ENCODE measurements around the gene NCBP2L. TPM values are rescaled to one million over a fixed set of nuclear protein-coding genes. Genes with fewer than 3 reads are reported as not detected.

The NCBP2L gene
- total RNA-seq, 1 experiment from 2014 or later: not detected

DNA sequence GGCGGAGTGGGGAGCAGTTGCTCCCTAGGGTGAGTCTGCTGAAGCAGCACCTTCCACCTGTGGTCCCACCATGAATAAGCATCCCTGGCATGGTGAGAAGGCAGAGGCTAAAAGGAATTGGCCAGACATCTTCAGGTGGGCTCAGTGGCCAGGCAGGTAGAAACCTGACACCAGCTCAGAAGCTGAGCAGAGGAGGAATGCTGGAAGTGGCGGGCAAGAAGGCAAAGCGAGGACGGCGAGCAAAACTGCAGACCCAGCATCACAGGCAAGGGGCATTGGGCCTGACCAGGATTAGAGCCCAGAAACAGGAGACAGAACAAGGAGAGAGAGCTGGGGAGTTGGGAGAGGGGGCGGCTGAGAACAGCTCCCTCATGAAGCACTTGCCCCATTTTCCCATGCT, 27.3 kb upstream of the NCBP2L start:
- in situ Hi-C loops (cut with HindIII; ENCODE audit: low pct_unique_long_range_greater_than_20kb, low sequenced_read_pairs): no loop called here
- no peak for DNase-seq (ENCODE audit: low read depth)

DNA sequence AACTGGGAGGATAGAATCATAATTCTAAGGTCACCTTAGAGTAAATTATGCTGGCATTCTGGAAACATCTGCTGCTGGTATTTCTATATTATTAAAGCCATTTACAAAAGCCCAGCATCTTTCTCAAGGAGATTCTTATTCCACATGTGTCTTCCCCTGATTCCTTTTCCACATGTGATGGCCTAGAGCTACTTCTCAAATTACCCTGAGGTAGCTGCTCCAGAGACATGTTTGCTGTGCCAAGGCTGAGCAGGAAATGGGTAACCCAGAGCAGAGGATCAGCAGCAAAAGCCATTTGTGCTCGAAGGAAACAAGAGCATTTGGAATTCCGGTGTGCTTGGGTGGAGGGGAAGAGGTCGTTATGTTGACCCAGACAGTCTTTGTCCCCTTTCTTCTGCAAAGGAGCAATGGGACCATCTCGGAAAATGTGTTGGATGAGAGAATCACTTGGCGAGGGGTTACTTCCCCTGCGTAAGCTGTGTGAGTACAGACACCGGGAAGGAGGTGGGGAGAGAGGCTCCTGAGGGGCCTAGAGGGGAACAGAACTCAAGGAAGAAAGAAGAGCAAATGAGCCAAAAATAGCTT, 26.6 kb upstream of the NCBP2L start:
- in situ Hi-C loops (cut with HindIII; ENCODE audit: low pct_unique_long_range_greater_than_20kb, low sequenced_read_pairs): no loop called here
- no peak for DNase-seq (ENCODE audit: low read depth)

DNA sequence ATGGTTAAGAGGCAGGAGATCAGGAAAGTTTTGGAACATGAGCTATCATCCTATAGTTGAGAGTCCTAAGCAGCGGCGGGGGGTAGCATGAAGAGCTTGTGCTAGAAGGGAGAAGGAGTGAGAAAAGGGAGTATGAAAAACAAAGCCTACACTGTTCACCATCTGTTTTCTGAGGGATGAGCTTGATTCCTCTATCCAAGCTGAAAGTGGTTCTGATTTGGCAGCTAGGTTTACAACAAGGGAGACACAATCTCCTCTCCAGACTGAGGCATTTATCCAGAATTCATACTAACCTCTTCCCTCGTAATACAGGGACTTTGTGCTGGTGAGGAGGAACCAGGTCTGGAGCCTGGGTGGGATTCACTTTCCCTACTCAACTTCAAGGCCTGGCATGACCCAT, 25.5 kb upstream of the NCBP2L start:
- in situ Hi-C loops (cut with HindIII; ENCODE audit: low pct_unique_long_range_greater_than_20kb, low sequenced_read_pairs): no loop called here
- no peak for DNase-seq (ENCODE audit: low read depth)

DNA sequence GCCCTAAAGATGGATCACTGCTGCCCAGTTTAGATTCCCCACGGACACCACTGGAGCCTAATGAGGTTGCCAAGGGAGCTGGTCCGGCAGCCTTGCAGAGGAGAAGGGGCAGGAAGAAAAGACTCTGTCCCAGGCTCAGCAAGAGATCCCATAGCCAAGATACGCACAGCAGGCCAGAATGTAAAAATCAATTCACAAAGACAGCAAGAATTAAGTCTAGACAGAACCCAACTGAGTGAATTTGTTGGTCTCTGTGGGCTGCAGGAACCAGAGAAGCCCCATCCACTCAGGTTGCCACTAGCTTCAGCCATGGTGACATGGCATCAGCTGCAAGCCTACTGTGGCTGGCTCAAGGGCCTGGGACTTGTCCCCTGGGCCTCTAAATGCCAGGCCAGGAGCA, 24.8 kb upstream of the NCBP2L start:
- DNase-seq (ENCODE audit: low read depth): no peak
- in situ Hi-C loops (cut with HindIII; ENCODE audit: low pct_unique_long_range_greater_than_20kb, low sequenced_read_pairs): no loop called here

DNA sequence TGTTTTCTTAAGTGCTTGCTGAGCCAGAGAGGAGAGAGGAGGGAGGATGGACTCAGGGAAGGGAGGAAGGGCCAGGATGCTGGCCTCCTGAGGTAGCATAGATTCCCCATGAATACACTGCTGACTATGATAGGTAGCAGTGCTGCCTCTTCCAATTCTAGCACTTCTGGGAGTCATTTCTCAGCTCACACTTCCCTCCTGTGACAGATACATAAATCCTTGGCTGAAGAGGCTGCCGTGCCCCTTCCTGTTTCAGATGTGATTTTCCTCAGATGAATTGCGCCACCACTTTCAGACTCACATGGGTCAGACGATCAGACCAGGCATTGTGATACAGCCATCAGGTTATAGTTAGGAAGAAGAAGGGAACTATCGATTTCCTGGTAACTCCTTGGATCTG, 24.3 kb upstream of the NCBP2L start:
- in situ Hi-C loops (cut with HindIII; ENCODE audit: low pct_unique_long_range_greater_than_20kb, low sequenced_read_pairs): no loop called here
- DNase-seq (ENCODE audit: low read depth): no peak

DNA sequence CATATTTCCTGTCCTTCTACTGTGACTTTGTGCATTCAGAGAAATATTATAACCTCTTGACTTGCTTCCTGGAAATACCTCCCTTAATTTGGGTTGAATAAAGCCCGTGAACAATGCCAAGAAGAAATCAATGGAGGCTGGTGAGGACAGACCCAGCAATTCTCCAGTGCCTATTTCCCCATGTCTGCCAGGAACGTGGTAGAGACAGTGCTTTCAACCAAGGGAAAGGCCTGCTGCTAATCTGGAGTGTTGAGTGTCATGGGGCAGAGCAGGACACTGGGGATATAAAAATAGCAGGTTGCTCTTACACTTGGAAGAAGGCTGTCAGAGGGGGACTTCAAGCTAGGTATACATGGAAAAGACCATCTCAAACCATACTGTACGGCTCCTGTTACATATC, 21.8 kb upstream of the NCBP2L start:
- in situ Hi-C loops (cut with HindIII; ENCODE audit: low pct_unique_long_range_greater_than_20kb, low sequenced_read_pairs): no loop called here
- no peak for DNase-seq (ENCODE audit: low read depth)

DNA sequence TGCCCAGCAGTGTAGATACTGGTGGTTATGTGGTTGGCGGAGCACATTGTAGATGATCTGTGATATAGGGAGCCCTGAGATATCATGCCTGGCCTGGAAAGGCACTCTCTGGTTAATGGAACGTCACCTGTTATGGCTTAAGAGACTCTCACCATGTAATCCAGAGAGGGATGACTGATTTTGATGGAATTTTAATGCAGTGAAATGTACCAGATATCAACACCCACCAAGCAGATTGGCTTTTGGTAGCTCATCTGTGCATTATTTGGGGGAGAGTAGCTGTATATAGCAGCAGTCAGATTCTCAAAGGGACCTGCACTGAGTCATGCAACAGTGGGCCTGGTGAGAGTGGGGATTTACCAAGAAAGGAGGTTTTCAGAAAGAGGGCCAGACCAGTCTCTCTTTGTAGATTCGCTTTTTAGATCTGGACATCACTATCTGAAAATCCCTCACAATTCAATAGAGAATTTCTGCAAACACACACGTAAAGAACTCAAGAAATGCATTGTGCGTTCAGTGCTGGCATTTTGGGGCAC, 19.2 kb upstream of the NCBP2L start:
- no peak for DNase-seq (ENCODE audit: low read depth)
- in situ Hi-C loops (cut with HindIII; ENCODE audit: low pct_unique_long_range_greater_than_20kb, low sequenced_read_pairs): no loop called here

DNA sequence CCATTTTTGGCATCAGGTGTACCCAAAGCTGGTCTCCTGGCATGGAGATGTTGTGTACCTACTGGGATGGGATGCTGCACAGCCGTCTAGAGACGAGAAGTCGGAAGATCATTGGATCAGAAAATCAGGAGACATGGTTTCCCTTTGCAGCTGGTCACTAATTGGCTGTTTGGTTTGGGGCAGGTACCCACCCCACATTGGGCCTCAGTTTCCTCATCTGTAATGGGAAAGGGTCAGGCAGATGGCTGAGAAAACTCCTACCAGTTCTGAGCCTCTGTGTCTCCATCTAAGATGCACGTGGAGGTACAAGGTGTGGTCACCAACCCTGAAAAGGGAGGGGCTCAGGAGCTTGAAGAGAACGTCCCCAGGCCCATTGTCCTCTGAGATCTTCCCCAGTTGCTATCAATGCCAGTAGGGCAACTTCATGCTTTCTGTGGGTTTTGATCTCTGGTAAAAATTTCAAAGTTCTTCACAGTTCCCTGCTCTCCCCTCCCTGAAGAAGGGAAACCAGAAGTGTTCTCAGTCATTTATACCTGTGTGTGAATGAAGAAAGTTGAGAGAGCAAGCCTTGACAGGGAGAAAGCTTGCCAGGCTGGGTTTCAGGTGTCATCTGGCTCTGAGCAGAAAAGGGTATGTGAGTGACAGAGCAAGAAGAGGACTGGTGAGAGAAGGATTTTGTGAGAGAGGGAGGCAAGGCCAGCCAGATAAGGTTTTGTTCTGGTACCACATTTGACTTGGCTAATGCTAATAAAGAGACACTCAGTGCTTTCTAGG, 17.0 kb upstream of the NCBP2L start:
- in situ Hi-C loops (cut with HindIII; ENCODE audit: low pct_unique_long_range_greater_than_20kb, low sequenced_read_pairs): no loop called here

DNA sequence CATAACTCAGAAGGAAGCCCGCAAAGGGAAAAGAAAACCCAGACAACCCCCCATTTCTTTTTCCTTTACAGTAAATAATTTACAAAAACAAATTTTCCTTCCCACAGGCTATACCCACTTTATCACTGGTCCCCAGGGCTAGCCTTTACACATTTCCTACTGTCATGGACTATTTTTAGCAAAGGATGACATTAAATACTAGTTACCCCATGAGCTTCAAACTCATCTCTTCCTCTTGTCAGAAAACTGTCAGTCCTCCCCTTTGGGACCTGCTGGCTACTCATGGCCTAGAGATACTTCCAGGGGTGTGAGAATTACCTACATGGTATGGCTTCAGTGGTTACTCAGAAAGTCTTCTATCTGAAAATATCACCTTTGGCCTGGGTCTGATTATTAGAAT, 13.9 kb upstream of the NCBP2L start:
- in situ Hi-C loops (cut with HindIII; ENCODE audit: low pct_unique_long_range_greater_than_20kb, low sequenced_read_pairs): no loop called here
- DNase-seq (ENCODE audit: low read depth): no peak

More for the DNA sequence above, 17.0 kb upstream of the NCBP2L start:
- DNase-seq (ENCODE audit: low read depth): no peak

DNA sequence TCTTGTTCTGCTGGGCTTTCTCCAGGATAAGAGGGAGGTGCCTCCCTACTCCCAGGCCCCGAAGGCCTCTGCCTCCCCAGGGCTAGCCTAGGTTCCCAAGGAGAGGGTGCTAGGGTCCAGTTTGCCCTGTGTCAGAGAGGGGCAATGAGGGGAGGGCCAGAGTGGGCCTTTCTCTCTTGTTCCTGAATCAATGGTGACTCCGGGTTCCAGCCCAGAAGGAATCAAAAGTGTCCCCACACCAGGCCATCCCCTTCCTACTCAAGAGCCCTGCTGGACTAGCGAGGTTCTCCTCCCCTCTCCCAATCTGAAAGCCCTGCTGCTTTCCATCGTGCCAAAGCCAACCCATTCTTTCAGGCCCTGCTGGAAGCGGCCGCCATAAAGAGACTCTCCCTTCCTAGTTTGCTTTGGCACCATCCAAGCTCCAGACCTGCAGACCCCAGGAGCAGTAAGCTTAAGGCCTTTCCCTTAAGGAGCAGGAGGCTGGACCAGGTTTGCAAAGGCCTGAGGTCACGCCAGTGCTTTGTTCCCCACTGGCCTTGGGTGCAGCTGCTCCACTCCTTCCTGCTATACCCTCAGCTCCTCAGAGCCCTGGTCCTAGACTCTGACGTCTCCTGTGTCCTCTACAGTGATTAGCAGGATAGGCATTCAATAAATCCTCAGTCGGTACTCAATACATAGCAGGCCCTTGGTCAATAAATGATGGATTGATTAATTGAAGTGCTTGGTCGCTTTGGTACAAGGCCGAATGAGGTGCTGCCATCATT, 12.5 kb upstream of the NCBP2L start:
- in situ Hi-C loops (cut with HindIII; ENCODE audit: low pct_unique_long_range_greater_than_20kb, low sequenced_read_pairs): no loop called here
- no peak for DNase-seq (ENCODE audit: low read depth)

DNA sequence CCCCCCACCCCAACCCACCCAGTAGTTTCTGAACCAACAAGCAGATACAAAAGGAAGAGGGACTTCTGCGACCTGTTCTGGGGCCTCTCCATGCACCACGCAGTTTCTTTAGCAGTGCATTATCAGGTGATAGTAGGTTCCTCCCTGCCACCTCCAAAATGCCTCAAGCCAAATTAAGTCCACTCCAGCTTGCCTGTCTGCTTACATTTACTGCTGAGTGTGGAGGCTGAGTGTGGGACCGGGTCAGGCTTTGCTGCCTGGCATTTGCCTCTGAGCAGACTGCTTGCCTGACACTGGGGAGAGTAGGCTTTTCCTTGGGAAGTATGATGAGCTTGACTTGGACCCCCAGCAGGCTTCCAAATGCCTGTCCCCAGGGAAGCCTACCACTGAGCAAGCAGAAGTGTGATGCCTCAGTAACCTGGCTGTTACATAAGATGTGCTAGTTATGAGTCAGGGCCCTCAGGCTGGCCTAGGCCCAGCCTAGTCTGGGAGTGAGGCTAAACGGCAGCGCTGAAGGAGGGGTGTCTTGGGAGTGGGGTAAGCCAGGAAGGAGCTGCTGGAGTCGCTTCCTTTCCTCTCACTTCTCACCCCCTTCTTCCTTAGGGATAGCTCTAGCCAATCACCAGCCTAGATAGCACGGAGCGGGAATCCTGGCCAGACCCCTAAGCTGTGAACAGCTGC, 10.9 kb upstream of the NCBP2L start:
- in situ Hi-C loops (cut with HindIII; ENCODE audit: low pct_unique_long_range_greater_than_20kb, low sequenced_read_pairs): no loop called here
- peak; percentile 19 for DNase-seq (ENCODE audit: low read depth)

DNA sequence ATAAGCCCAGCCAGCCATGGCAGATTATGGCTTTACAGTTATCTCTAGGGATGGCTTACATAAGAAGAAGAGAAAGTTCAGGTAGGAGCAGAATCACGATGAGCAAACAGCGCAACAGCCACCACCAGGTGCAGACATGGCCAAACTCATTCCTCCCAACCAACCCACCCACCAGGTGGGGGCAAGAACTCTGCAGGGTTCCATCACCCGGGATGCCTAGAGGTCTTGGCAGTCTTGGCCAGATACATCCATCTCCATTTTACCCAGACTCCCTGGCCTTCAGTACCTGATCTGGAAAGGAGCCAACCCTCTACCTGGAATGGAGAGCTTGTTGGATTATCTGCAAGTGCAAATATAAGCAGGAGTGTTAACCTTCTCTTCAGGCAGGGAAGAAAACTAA, 9.5 kb upstream of the NCBP2L start:
- no peak for DNase-seq (ENCODE audit: low read depth)
- in situ Hi-C loops (cut with HindIII; ENCODE audit: low pct_unique_long_range_greater_than_20kb, low sequenced_read_pairs): no loop called here

DNA sequence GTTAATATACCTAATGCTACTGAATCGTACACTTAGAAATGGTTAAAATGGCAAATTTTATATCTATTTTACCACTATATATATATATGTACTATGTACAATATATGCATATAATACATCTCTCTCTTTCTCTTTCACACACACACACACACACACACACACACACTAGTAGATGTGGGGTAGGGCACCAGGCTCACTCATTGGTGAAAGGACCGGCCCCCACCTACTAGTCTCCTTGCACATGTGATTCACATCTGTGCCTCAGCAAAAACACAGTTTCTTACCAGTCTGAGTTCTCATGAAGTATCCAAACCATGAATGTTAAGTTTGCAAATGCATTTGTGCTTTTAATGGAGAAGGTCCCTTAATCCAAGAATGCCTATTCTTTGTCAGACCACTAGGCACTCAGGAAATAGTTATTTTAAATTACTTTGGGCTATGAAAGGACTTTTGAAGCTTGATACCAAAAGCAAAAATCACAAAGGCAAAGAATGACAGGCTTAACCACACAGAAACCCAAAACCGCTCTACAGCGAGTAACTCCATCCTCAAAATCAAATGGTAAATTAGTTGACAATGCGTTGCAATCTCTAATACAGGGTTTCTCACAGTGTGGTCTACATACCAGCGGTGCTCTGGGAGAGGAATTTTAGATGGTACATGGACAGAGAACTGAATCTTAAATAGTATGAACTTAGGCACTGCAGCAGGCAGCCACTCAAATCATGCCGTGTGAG, 7.8 kb upstream of the NCBP2L start:
- in situ Hi-C loops (cut with HindIII; ENCODE audit: low pct_unique_long_range_greater_than_20kb, low sequenced_read_pairs): no loop called here
- DNase-seq (ENCODE audit: low read depth): no peak

DNA sequence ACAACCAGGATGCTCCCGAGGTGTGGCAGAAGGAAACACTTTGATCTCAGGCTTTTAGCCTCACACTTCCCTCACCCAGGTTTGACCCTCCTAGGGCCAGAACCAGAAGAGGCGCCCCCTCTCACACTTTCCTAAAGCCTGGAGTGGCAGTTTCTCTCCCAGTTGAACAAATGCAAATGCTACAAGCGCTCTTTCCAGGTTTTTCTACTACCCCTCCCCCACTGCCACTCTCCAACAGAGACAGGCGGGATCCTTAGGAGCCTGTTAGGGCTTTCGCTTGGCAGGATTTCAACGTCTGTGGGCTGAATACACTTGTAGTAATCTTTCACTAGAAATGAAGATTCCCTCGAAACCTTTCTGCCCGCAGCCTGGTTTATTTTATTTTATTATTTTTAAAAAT, 4.3 kb upstream of the NCBP2L start:
- in situ Hi-C loops (cut with HindIII; ENCODE audit: low pct_unique_long_range_greater_than_20kb, low sequenced_read_pairs): no loop called here

DNA sequence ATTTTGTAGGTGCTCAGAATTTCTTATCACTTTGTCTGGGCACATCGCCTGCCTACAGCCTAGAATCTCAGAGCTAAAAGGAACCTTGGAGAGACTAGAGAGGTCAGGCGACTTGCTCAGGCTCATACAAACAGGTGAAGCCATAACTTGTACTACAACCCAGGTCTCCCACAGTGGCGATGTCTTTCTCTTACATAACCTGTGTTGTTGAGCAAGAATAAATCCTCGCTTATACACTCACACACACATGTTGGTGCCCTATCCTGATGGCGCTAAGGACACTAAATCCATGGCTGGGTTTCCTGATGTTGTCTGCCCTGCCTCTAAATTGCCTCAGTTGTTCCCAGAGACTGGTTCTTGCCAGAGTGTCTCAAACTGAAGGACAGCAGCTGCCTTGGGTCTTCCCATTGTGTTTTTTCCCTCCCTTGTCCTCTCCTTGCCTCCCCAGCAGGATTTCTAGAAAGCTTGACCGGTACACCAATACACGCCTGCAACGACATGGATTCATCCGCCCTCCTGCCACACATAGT, 3.6 kb upstream of the NCBP2L start:
- in situ Hi-C loops (cut with HindIII; ENCODE audit: low pct_unique_long_range_greater_than_20kb, low sequenced_read_pairs): no loop called here
- DNase-seq (ENCODE audit: low read depth): no peak

More for the DNA sequence above, 4.3 kb upstream of the NCBP2L start:
- no peak for DNase-seq (ENCODE audit: low read depth)

DNA sequence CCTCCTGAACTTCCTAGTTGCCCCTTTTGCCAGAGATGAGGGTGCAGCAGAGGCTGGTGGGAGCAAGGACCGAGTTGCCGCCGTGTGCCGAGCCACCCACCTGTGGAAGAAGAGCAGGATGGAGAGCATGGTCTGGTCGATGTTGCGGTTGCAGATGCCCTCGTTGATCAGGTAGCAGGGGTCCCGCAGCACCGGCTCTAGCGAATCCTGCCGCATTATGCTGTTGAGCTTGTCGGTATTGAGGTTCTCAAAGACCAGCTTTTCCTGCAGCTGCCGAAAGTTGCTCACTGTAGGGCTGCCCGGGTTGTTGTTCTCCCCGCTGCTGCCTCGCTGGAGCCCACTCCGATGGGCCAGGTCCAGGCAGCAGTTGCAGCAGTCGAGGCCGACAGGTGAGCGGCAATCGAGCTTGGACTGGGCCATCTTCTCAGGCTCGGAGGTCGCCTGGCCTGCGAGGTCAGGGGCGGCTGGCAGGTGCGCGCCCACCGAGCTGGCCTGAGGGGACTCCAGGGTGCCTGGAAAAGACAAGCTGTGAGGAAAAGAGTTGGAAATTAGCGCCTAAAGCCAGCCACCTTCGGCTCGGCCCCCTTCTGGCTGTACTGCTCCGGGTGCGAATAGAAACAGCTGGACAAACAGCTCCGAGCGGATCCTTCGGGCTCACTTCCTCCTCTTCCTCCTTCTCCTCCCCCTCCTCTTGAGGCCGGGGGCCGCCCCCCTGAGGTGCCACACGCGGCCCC, 2.4 kb upstream of the NCBP2L start:
- DNase-seq (ENCODE audit: low read depth): no peak
- in situ Hi-C loops (cut with HindIII; ENCODE audit: low pct_unique_long_range_greater_than_20kb, low sequenced_read_pairs): no loop called here

Measured in Caki2 (cell line).